HCT116 (cell line): ENCODE data around the gene CLDN2.

Source experiments
- EZH2phosphoT487 ChIP-seq: fragments of 200-600 bp; IDR thresholded peaks from 2 replicates; pipeline ENCODE4 v1.6.1; 2018; ENCODE audit warnings: antibody characterized with exemption, borderline replicate concordance
- POLR2A ChIP-seq: IDR thresholded peaks from 2 replicates; pipeline ENCODE4 v1.7.0; 2011; ENCODE audit warnings: borderline replicate concordance; ENCODE audit not compliant: insufficient read depth, insufficient read length; ENCODE audit errors: extremely low read depth
- SIN3A ChIP-seq: IDR thresholded peaks from 2 replicates; pipeline ENCODE4 v1.6.1; 2012; ENCODE audit warnings: low read depth
- YY1 ChIP-seq: IDR thresholded peaks from 2 replicates; pipeline ENCODE4 v1.6.1; 2011; ENCODE audit warnings: low read length, low read depth, moderate library complexity, mild to moderate bottlenecking; ENCODE audit not compliant: insufficient replicate concordance; ENCODE audit errors: extremely low read depth
- TF ChIP-seq, protein P1 (sequence below), 3 experiments: fragments of 200-600 bp in 1 of 3; sonication (generic) in 1 of 3; IDR thresholded peaks in 2 of 3; conservative IDR thresholded peaks in 1 of 3; 2 replicates each; pipeline ENCODE4 v1.5.1; 2012 to 2017; ENCODE audit warnings: low read depth in 2 of 3, low read length in 2 of 3, antibody characterized with exemption in 1 of 3, borderline replicate concordance in 1 of 3, control low read depth in 1 of 3, mild to moderate bottlenecking in 1 of 3, mixed read lengths in 1 of 3, mixed run types in 1 of 3, moderate library complexity in 1 of 3; ENCODE audit not compliant: insufficient read depth in 1 of 3

DNA sequence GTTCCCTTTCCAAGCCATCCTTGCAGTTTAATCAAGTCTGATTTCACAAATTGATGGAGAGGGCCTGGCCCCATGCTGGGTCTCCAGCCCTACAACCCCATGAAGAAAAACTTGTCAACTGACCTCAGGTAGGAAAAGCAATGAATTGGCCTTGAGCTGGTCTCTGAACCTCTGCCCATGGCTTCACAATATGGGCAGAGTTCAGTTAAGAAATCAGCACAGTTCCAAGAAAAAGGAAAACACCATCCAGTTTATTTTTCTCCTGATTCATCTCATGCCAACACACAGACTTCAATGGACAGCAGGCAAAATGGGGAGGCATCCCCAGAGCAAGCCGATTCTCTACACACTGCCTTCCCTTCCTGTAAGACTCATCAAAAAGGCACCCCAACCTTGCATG lies 20.4 kb upstream of the CLDN2 start:
- no peak for TF ChIP-seq POLR2A
- TF ChIP-seq, protein P1, sequence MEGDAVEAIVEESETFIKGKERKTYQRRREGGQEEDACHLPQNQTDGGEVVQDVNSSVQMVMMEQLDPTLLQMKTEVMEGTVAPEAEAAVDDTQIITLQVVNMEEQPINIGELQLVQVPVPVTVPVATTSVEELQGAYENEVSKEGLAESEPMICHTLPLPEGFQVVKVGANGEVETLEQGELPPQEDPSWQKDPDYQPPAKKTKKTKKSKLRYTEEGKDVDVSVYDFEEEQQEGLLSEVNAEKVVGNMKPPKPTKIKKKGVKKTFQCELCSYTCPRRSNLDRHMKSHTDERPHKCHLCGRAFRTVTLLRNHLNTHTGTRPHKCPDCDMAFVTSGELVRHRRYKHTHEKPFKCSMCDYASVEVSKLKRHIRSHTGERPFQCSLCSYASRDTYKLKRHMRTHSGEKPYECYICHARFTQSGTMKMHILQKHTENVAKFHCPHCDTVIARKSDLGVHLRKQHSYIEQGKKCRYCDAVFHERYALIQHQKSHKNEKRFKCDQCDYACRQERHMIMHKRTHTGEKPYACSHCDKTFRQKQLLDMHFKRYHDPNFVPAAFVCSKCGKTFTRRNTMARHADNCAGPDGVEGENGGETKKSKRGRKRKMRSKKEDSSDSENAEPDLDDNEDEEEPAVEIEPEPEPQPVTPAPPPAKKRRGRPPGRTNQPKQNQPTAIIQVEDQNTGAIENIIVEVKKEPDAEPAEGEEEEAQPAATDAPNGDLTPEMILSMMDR (IDR thresholded peaks at IDR 0.05 in 2 of 3, conservative IDR thresholded peaks at IDR 0.05 in 1 of 3; ENCODE audit: borderline replicate concordance in 1 of 3, insufficient read depth in 1 of 3, low read depth in 2 of 3, low read length in 2 of 3) = no peak
- no peak for TF ChIP-seq YY1
- TF ChIP-seq EZH2phosphoT487 = no peak
- TF ChIP-seq SIN3A = no peak
